ENCODE data around the gene MROH7.
"Not testable (repeated sequence)": the region's sequence is repeated elsewhere in the genome, so short reads cannot be mapped to it uniquely, and the experiment has no call there.

The MROH7 gene

DNA sequence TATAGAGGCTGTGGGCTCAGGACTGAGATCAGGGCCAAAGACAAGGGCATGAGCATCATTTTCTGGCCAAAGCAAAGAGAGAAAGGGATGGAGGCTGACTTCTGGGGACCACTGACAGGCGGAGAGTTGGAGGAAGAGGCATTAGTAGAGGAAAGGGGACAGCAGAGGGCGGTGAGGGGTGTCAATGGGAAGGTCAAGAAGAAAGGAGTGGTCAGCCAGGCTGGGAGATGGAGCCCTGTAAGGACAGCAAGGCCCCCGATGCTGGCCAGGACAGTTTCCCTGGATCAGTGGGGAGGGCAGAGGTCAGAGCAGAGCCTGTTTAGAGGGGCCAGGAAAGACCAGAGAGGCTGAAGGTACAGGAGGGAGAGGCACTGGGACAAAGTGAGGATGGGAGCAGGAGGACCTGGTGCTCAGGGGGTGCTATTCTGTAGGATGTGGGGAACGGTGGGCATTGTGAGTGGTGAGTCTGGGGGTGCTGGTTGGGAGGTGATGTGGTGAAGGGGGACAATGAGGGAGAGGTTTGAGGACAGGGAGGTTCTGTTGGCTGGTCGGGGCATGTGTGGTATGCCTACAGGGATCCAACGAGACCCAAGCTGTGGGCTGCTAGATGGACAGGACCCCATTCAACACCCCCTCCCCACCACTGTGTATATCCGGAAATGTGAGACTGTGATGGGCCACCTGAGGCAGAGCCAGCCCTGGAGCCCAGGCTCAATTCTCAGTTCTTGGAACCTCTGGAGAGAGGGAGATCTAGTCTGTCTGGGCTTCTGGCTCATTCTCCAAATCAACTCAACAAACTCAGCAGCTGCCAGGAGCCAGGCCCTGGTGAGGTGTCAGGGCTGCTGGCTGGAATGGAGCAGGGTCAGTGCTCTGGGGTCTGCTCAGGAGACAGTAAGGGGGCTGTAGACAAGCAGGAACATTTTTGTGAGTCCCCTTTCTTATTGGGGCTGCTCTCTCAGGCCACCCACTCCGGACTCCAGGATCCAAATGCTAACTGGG lies 16.8 kb upstream of the MROH7 start:
- Histone ChIP-seq H3K36me3 (no peaks in the 10 kb centered on the region), H3K4me1 (no peaks in the 10 kb centered on the region), H3K27me3 (no peaks in the 10 kb centered on the region), H3K9me3 (no peaks in the 10 kb centered on the region), H3K4me3 (ENCODE audit: low read depth, low read length) (no peak overlapping the region)
- DNase-seq: no peak
- TF ChIP-seq, protein P1, sequence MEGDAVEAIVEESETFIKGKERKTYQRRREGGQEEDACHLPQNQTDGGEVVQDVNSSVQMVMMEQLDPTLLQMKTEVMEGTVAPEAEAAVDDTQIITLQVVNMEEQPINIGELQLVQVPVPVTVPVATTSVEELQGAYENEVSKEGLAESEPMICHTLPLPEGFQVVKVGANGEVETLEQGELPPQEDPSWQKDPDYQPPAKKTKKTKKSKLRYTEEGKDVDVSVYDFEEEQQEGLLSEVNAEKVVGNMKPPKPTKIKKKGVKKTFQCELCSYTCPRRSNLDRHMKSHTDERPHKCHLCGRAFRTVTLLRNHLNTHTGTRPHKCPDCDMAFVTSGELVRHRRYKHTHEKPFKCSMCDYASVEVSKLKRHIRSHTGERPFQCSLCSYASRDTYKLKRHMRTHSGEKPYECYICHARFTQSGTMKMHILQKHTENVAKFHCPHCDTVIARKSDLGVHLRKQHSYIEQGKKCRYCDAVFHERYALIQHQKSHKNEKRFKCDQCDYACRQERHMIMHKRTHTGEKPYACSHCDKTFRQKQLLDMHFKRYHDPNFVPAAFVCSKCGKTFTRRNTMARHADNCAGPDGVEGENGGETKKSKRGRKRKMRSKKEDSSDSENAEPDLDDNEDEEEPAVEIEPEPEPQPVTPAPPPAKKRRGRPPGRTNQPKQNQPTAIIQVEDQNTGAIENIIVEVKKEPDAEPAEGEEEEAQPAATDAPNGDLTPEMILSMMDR (IDR thresholded peaks at IDR 0.05; ENCODE audit: low read depth, low read length): no peak

GRCh38 chr1:54627196-54627595 lies 14.4 kb upstream of the MROH7 start:
- Histone ChIP-seq H3K9me3 (no peaks in the 10 kb centered on the region), H3K36me3 (no peaks in the 10 kb centered on the region), H3K4me1 (no peaks in the 10 kb centered on the region), H3K4me3 (ENCODE audit: low read depth, low read length) (no peak overlapping the region), H3K27me3 (no peaks in the 10 kb centered on the region)
- TF ChIP-seq, protein P1 (IDR thresholded peaks at IDR 0.05; ENCODE audit: low read depth, low read length): no peak
- no peak for DNase-seq

GRCh38 chr1:54635804-54636203 lies 5.8 kb upstream of the MROH7 start:
- H3K27me3 ChIP-seq; H3K9me3 ChIP-seq; H3K36me3 ChIP-seq; DNase-seq; H3K4me3 ChIP-seq (ENCODE audit: low read depth, low read length); H3K4me1 ChIP-seq: not testable (repeated sequence)

DNA sequence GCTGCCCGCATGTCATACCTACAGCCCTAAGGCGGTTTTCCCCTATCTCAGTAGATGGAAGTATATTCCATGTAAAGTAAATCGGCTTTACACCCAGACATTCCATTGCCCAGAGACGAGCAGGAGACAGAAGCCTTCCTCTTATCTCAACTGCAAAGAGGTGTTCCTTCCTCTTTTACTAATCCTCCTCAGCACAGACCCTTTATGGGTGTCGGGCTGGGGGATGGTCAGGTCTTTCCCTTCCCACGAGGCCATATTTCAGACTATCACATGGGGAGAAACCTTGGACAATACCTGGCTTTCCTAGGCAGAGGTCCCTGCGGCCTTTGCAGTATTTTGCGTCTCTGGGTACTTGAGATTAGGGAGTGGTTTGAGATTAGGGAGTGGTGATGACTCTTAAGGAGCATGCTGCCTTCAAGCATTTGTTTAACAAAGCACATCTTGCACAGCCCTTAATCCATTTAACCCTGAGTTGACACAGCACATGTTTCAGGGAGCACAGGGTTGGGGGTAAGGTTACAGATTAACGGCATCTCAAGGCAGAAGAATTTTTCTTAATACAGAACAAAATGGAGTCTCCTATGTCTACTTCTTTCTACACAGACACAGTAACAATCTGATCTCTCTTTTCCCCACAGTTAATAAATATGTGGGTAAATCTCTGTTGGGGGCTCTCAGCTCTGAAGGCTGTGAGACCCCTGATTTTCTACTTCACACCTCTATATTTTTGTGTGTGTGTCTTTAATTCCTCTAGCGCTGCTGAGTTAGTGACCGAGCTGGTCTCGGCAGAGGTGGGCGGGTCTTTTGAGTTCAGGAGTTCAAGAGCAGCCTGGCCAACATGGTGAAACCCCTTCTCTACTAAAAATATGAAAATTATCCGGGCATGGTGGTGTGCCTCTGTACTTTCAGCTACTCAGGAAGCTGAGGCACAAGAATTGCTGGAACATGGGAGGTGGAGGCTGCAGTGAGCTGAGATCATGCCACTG lies 4.8 kb upstream of the MROH7 start:
- DNase-seq; H3K36me3 ChIP-seq; H3K4me3 ChIP-seq (ENCODE audit: low read depth, low read length); H3K4me1 ChIP-seq; H3K9me3 ChIP-seq; H3K27me3 ChIP-seq: not testable (repeated sequence)

DNA sequence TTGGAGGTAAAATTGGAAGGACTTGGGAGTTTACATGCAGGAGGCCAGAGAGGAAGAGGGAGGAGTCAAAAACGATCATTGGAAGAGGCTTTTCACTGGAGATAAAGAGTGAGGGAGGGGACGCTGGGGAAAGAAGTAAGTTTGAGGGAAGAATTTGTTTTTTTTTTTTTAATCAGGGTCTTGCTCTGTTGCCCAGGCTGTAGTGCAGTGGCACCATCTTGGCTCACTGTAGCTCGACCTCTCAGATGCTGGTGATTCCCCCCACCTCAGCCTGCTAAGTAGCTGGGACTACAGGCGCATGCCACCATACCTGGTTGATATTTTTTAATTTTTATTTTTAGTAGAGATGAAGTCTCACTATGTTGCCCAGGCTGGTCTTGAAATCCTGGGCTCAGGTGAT lies 1.2 kb upstream of the MROH7 start:
- Histone ChIP-seq H3K4me1 (no peaks in the 10 kb centered on the region), H3K27me3 (no peaks in the 10 kb centered on the region), H3K9me3 (no peaks in the 10 kb centered on the region), H3K4me3 (ENCODE audit: low read depth, low read length) (no peak overlapping the region), H3K36me3 (no peaks in the 10 kb centered on the region)
- TF ChIP-seq, protein P1 (IDR thresholded peaks at IDR 0.05; ENCODE audit: low read depth, low read length): no peak
- no peak for DNase-seq

DNA sequence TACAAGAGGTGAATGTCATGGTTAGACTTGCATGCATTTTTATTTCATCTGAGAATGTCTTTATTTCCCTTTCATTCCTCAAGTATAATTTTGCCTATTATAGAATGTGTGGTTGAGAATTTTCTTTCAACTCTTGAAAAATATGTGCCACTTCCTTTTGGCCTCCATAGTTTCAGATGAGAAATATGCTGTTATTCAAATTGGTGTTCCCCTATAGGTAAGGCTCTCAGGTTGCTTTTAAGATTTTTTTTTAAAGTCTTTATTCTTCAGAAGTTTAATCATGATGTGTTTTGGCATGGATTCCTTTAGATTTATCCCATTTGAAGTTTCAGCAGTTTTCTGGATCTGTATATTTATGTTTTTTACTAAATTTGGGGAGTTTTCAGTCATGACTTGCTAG lies 2.1 kb downstream of the MROH7 start:
- no peaks in the 10 kb centered on the region for H3K4me1 ChIP-seq
- DNase-seq: no peak
- no peaks in the 10 kb centered on the region for H3K9me3 ChIP-seq
- H3K4me3 ChIP-seq (ENCODE audit: low read depth, low read length): no peak overlapping the region
- H3K36me3 ChIP-seq: no peaks in the 10 kb centered on the region
- H3K27me3 ChIP-seq: no peaks in the 10 kb centered on the region
- TF ChIP-seq, protein P1 (IDR thresholded peaks at IDR 0.05; ENCODE audit: low read depth, low read length): no peak

Measured in BE2C (cell line).